ENCODE measurements around the gene FAM149A. TPM values are rescaled to one million over a fixed set of nuclear protein-coding genes. Genes with fewer than 3 reads are reported as not detected.

Gene FAM149A
- total and polyA plus RNA-seq, 8 donors = 11.9 to 31.4 (median 20.6) TPM

DNA sequence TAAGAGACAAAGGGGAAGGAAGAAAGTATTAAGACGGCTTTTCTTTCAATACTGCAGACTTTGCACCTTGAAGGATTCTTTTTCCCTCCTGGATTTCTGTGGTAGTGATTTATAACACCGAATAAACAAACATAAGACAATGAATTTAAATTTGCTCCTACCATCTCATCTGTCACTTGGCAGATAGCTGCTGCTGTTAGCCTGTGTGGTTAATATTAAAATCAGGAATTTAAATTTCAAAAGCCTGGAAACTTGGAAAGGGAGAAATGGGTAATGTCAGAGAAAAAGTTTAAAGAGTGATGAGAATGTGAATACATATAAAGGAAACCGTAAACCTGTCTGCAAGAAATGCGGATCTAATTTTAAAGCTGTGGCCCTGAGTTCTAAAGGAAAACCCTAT lies 3.4 kb downstream of the FAM149A start:
- WGBS, 2 donors = 58 to 64% methylated on average over 4 of the region's 4 CpGs
- no peaks in the 10 kb centered on the region for H3K9me3 ChIP-seq
- FAIRE-seq (no peak), DNase-seq (no peak), ATAC-seq (no peak)
- no peaks in the 10 kb centered on the region for H3K36me3 ChIP-seq
- no peak overlapping the region for H3K4me3 ChIP-seq
- H3K4me1 ChIP-seq = peaks cover 4 to 28% (median 17%) of the 10 kb centered on the region in 3 donors
- TF ChIP-seq, protein P1, sequence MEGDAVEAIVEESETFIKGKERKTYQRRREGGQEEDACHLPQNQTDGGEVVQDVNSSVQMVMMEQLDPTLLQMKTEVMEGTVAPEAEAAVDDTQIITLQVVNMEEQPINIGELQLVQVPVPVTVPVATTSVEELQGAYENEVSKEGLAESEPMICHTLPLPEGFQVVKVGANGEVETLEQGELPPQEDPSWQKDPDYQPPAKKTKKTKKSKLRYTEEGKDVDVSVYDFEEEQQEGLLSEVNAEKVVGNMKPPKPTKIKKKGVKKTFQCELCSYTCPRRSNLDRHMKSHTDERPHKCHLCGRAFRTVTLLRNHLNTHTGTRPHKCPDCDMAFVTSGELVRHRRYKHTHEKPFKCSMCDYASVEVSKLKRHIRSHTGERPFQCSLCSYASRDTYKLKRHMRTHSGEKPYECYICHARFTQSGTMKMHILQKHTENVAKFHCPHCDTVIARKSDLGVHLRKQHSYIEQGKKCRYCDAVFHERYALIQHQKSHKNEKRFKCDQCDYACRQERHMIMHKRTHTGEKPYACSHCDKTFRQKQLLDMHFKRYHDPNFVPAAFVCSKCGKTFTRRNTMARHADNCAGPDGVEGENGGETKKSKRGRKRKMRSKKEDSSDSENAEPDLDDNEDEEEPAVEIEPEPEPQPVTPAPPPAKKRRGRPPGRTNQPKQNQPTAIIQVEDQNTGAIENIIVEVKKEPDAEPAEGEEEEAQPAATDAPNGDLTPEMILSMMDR (IDR thresholded peaks at IDR 0.05) = no peak
- intact Hi-C loops (cut with DNase I) = no loop called here
- H3K27ac ChIP-seq = no peak overlapping the region
- no peaks in the 10 kb centered on the region for H3K27me3 ChIP-seq

DNA sequence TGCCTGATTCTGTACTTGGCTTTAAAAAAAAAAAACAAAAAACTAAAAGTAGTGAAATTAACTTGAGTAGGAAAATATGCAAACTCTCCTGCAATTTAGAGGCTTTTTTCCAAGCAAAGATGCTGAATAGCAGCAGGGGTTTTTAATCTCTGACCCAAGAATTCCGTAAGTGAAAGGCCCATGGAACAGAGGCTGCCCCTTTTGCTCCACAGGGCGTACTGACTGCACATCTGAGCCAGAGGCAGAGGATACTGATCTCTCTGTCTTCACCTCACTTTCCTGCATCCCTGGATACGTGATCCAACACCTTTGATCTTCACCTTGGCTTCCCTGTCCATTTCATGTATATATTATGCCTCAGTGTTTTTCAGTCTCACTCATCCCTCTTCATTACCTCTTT lies 3.9 kb downstream of the FAM149A start:
- ATAC-seq (no peak), FAIRE-seq (no peak), DNase-seq (no peak)
- 89 to 91% methylated on average over 3 of the region's 3 CpGs for WGBS, 2 donors
- TF ChIP-seq, protein P1 (IDR thresholded peaks at IDR 0.05) = no peak
- no peaks in the 10 kb centered on the region for H3K27me3 ChIP-seq
- H3K36me3 ChIP-seq = no peaks in the 10 kb centered on the region
- peaks cover 4 to 28% (median 17%) of the 10 kb centered on the region in 3 donors for H3K4me1 ChIP-seq
- no peaks in the 10 kb centered on the region for H3K9me3 ChIP-seq
- intact Hi-C loops (cut with DNase I) = no loop called here
- no peak overlapping the region for H3K4me3 ChIP-seq
- H3K27ac ChIP-seq = no peak overlapping the region

DNA sequence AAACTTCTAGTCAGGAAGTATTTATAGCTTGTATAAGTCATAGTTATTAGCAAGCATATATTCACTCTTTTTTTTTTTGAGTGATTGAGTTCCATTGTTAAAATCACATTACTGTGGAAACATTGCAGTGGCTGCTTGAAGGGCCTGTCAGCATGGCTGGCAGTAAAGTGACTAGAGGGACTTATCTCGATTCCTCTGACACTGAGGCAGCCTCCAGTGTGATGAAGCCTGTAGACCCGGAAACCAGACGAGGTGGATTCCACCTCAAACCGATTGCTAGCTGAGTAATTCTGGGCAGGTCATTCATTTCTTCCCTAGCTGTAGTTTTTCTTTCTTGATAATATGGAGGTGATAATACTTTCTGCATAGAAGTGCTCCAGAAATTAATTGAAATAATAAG lies 4.7 kb downstream of the FAM149A start:
- FAIRE-seq = no peak
- Histone ChIP-seq H3K27ac (peak overlapping the region in 1 of 4 donors; percentile 27), H3K27me3 (no peaks in the 10 kb centered on the region), H3K4me3 (no peak overlapping the region), H3K9me3 (no peaks in the 10 kb centered on the region), H3K4me1 (peaks cover 4 to 22% (median 17%) of the 10 kb centered on the region in 3 donors), H3K36me3 (no peaks in the 10 kb centered on the region)
- DNase-seq = no peak
- no peak for ATAC-seq
- 53 to 54% methylated on average over 4 of the region's 4 CpGs for WGBS, 2 donors
- intact Hi-C loops (cut with DNase I) = no loop called here
- TF ChIP-seq, protein P1 (IDR thresholded peaks at IDR 0.05) = no peak

DNA sequence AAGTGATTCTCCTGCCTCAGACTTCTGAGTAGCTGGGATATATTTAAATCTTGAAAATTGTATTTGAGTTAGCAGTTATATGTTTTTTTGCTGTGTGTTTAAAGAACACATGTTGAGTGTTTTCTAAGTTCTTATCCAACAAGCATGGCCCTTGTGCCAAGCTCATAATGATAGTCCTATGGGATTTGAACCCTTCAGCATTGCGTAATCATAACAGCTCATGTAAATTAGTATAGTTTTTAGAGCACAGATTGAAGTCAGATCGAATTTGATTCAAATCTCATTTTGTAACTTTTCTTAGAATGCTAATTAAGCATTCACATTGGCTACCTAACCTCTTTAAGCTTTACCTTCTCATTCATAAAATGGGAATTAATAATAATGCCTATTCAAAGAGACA lies 12.2 kb downstream of the FAM149A start:
- intact Hi-C loops (cut with DNase I) = no loop called here
- FAIRE-seq (no peak), ATAC-seq (no peak), DNase-seq (no peak)
- Histone ChIP-seq H3K36me3 (no peaks in the 10 kb centered on the region), H3K4me1 (no peaks in the 10 kb centered on the region), H3K4me3 (no peak overlapping the region), H3K9me3 (no peaks in the 10 kb centered on the region), H3K27me3 (no peaks in the 10 kb centered on the region), H3K27ac (no peak overlapping the region)
- TF ChIP-seq, protein P1 (IDR thresholded peaks at IDR 0.05) = no peak
- 73 to 82% methylated on average over 2 of the region's 2 CpGs for WGBS, 2 donors

DNA sequence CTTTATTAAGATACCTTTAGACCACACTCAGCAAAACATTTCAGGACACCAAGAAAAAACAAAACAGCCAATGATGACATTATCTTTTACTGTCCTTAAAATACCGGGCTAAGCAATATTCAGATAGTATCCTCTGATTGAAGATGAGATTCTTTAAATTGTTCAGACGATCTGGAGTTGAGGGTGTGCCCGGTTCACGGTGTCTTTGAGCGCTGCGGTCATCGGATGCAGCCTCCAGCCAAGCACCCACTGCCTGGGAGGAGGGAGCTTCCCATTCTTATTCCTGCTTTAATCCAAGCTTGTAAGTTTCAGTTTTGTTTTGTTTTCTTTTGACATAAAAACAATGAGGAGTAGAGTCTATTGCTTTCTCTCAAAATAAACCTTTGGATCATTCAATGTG lies 14.1 kb downstream of the FAM149A start:
- TF ChIP-seq, protein P1 (IDR thresholded peaks at IDR 0.05) = no peak
- peak in 1 of 4 donors; percentile 64 for ATAC-seq
- H3K4me1 ChIP-seq = no peaks in the 10 kb centered on the region
- H3K9me3 ChIP-seq = no peaks in the 10 kb centered on the region
- intact Hi-C loops (cut with DNase I) = no loop called here
- 65 to 69% methylated on average over 7 of the region's 7 CpGs for WGBS, 2 donors
- H3K27me3 ChIP-seq = no peaks in the 10 kb centered on the region
- no peak overlapping the region for H3K27ac ChIP-seq
- no peaks in the 10 kb centered on the region for H3K36me3 ChIP-seq
- DNase-seq = no peak
- no peak for FAIRE-seq
- no peak overlapping the region for H3K4me3 ChIP-seq
